CD4-positive, alpha-beta T cell (primary cell): Measurements from ENCODE around the gene FCRLB. TPM values are rescaled to one million over a fixed set of nuclear protein-coding genes. Genes with fewer than 3 reads are reported as not detected.

ENCODE experiments used
- ATAC-seq: fragments of 200-7000 bp; cut with Tn5 transposase; one replicate; pipeline ENCODE4 v1.10.0; 2022; ENCODE audit warnings: mild to moderate bottlenecking; ENCODE audit not compliant: poor library complexity
- CTCF ChIA-PET: fragments of 350-600 bp; sonication (Branson Sonifier 250); formaldehyde crosslinking; loops from one replicate; lab custom pipeline; 2021; ENCODE audit warnings: antibody characterized with exemption, inconsistent platforms; lab: Charles Lee
- POLR2A ChIA-PET: fragments of 350-600 bp; sonication (Branson Sonifier 250); formaldehyde crosslinking; loops from one replicate; lab custom pipeline; 2021; ENCODE audit warnings: antibody characterized with exemption, inconsistent platforms; lab: Charles Lee
- DNase-seq, 14 experiments: peaks; one replicate each; pipeline ENCODE4 v3.0.0-alpha.2; 2013 to 2020; ENCODE audit warnings: mixed read lengths in 2 of 14
- H3K27ac ChIP-seq, 2 donors: one replicate each; pipeline versions ENCODE4 v1.5.1 to v1.7.0; 2013; ENCODE audit warnings: low read length in 2 of 2, low read depth in 1 of 2, mild to moderate bottlenecking in 1 of 2
- H3K27me3 ChIP-seq, 2 experiments: 1 replicate in 1 of 2; 2 replicates in 1 of 2; pipeline versions ENCODE4 v1.6.1 to v1.7.0; 2013; ENCODE audit warnings: low read length in 2 of 2, control low read depth in 1 of 2, mild to moderate bottlenecking in 1 of 2, moderate library complexity in 1 of 2; ENCODE audit not compliant: insufficient read depth in 2 of 2, control insufficient read depth in 1 of 2
- H3K36me3 ChIP-seq: one replicate; pipeline ENCODE4 v1.6.1; 2013; ENCODE audit warnings: low read length, control low read depth; ENCODE audit not compliant: insufficient read depth
- H3K4me1 ChIP-seq: one replicate; pipeline ENCODE4 v1.6.1; 2013; ENCODE audit warnings: low read length, control low read depth; ENCODE audit not compliant: insufficient read depth
- H3K4me3 ChIP-seq: one replicate; pipeline ENCODE4 v1.5.1; 2013; ENCODE audit warnings: mild to moderate bottlenecking, low read length, moderate library complexity
- H3K9me3 ChIP-seq, 2 experiments: 1 replicate in 1 of 2; 2 replicates in 1 of 2; pipeline versions ENCODE4 v1.6.1 to v1.7.0; 2013; ENCODE audit warnings: low read length in 2 of 2, mild to moderate bottlenecking in 2 of 2, control low read depth in 1 of 2, moderate library complexity in 1 of 2; ENCODE audit not compliant: control insufficient read depth in 1 of 2, insufficient read depth in 1 of 2
- H3K27ac Mint-ChIP-seq: one replicate; pipeline ENCODE4 v1.8.0; 2020; ENCODE audit warnings: mixed read lengths
- H3K27me3 Mint-ChIP-seq: one replicate; pipeline ENCODE4 v1.8.0; 2021; ENCODE audit warnings: mixed read lengths
- H3K36me3 Mint-ChIP-seq: one replicate; pipeline ENCODE4 v1.8.0; 2021; ENCODE audit warnings: low read depth, mixed read lengths
- H3K4me1 Mint-ChIP-seq: one replicate; pipeline ENCODE4 v1.8.0; 2021; ENCODE audit warnings: low read depth, mixed read lengths
- H3K4me3 Mint-ChIP-seq: one replicate; pipeline ENCODE4 v1.8.0; 2020; ENCODE audit warnings: mild to moderate bottlenecking, mixed read lengths
- H3K9me3 Mint-ChIP-seq: one replicate; pipeline ENCODE4 v1.8.0; 2020; ENCODE audit warnings: mixed read lengths
- intact Hi-C, 2 experiments: fragments of 100-400 bp; cut with DNase I in 1 of 2; cut with micrococcal nuclease in 1 of 2; formaldehyde crosslinking; loops; one replicate each; pipeline versions ENCODE4 v1.15.1 to v1.9.0; 2023 to 2025; cut with DNase I, micrococcal nuclease
- total RNA-seq, 174 experiments: library from RNA in 2 of 174; stranded (reverse) in 2 of 174; gene quantifications; one replicate each; pipeline ENCODE4 v1.2.3 and lab custom pipeline; 2021 to 2026
- TF ChIP-seq, protein P1 (sequence below): fragments of 200-600 bp; IDR thresholded peaks from one replicate; pipeline ENCODE4 v1.8.0; 2022; ENCODE audit warnings: antibody characterized with exemption, mild to moderate bottlenecking

FCRLB gene
- total RNA-seq, 2 experiments from 2014 or later: 0.11 TPM; not detected in 1

DNA sequence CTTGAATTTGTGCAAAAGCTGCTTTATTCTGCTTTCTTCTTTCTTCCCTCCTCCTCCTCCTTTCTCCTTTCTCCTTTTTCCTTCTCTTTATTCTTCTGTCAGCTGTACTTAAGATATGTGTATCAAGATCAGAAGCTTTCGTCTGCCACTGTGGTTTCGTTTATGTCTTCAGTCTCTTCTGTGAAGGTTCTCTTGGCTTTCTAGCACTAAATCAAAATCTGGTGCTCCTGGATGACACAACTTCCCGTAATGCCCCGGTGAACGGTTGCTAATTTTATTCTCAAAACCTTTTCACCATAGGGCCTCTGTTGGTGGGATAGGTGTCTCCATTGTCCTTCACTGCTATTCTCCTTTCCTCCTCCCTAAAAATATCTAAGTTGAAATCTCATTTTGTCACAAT lies 49.8 kb downstream of the FCRLB start:
- TF ChIP-seq, protein P1, sequence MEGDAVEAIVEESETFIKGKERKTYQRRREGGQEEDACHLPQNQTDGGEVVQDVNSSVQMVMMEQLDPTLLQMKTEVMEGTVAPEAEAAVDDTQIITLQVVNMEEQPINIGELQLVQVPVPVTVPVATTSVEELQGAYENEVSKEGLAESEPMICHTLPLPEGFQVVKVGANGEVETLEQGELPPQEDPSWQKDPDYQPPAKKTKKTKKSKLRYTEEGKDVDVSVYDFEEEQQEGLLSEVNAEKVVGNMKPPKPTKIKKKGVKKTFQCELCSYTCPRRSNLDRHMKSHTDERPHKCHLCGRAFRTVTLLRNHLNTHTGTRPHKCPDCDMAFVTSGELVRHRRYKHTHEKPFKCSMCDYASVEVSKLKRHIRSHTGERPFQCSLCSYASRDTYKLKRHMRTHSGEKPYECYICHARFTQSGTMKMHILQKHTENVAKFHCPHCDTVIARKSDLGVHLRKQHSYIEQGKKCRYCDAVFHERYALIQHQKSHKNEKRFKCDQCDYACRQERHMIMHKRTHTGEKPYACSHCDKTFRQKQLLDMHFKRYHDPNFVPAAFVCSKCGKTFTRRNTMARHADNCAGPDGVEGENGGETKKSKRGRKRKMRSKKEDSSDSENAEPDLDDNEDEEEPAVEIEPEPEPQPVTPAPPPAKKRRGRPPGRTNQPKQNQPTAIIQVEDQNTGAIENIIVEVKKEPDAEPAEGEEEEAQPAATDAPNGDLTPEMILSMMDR: no peak
- peaks cover 13% of the 10 kb centered on the region for H3K36me3 Mint-ChIP-seq
- Histone ChIP-seq H3K9me3 (no peaks in the 10 kb centered on the region), H3K36me3 (no peaks in the 10 kb centered on the region), H3K4me1 (peaks cover 52% of the 10 kb centered on the region), H3K27me3 (no peaks in the 10 kb centered on the region), H3K27ac (peak overlapping the region; percentile 24 to 55), H3K4me3 (no peak overlapping the region)
- no peak overlapping the region for H3K27ac Mint-ChIP-seq
- CTCF ChIA-PET: interaction anchor here (0.7 kb wide), 1 partner anchor 18 kb away, joined by 3 read pairs; no protein-coding TSS in a partner anchor
- no peaks in the 10 kb centered on the region for H3K9me3 Mint-ChIP-seq
- no peak for ATAC-seq
- no peak overlapping the region for H3K4me3 Mint-ChIP-seq
- intact Hi-C loops: loop anchor here in 1 of 2 experiments (10.0 kb wide), 1 partner anchor 154 kb away; no protein-coding TSS in a partner anchor
- POLR2A ChIA-PET: interaction anchor here (0.7 to 1.6 kb wide), 2 partner anchors 21 to 139 kb away, joined by 4 to 7 read pairs; partner anchors contain the start of gene DUSP12
- peaks cover 23% of the 10 kb centered on the region for H3K4me1 Mint-ChIP-seq
- peak in 4 of 14 experiments; percentile 10 to 30 (median 22) for DNase-seq
- no peaks in the 10 kb centered on the region for H3K27me3 Mint-ChIP-seq

DNA sequence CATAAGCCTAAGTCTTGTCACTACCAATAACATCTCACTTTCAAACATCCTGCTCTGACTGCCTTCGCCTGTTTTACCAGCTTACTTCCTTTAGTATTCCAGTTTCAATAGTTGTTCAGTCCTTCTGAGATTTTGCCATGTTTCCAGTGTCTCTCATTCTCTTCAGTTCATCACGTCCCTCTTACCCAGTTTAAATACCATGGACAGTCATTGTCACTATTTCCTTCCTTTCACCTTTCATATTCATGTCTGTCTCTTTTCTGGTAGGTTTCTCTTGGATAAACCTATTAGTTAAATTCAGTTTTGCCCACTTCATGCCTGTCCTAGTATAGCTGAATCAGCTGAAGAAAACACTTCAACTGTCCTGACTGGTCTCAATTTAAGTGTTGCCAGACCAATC lies 50.6 kb downstream of the FCRLB start:
- TF ChIP-seq, protein P1: no peak
- H3K27me3 Mint-ChIP-seq: no peaks in the 10 kb centered on the region
- no peaks in the 10 kb centered on the region for H3K27me3 ChIP-seq
- ATAC-seq: no peak
- no peaks in the 10 kb centered on the region for H3K9me3 ChIP-seq
- no peaks in the 10 kb centered on the region for H3K36me3 ChIP-seq
- peaks cover 15% of the 10 kb centered on the region for H3K4me1 Mint-ChIP-seq
- intact Hi-C loops: loop anchor here in 1 of 2 experiments (10.0 kb wide), 1 partner anchor 153 kb away; no protein-coding TSS in a partner anchor
- no peak overlapping the region for H3K4me3 Mint-ChIP-seq
- H3K4me3 ChIP-seq: peak overlapping the region; percentile 1
- peak overlapping the region; percentile 24 to 55 for H3K27ac ChIP-seq
- no peak for DNase-seq
- ChIA-PET POLR2A (interaction anchor here (0.5 to 1.6 kb wide), 2 partner anchors 22 to 1879 kb away, joined by 3 to 7 read pairs; partner anchors contain the start of gene DUSP12), CTCF (interaction anchor here (0.7 kb wide), 1 partner anchor 17 kb away, joined by 3 read pairs; no protein-coding TSS in a partner anchor)
- peaks cover 55% of the 10 kb centered on the region for H3K4me1 ChIP-seq
- H3K27ac Mint-ChIP-seq: no peak overlapping the region
- no peaks in the 10 kb centered on the region for H3K9me3 Mint-ChIP-seq
- H3K36me3 Mint-ChIP-seq: peaks cover 5% of the 10 kb centered on the region

DNA sequence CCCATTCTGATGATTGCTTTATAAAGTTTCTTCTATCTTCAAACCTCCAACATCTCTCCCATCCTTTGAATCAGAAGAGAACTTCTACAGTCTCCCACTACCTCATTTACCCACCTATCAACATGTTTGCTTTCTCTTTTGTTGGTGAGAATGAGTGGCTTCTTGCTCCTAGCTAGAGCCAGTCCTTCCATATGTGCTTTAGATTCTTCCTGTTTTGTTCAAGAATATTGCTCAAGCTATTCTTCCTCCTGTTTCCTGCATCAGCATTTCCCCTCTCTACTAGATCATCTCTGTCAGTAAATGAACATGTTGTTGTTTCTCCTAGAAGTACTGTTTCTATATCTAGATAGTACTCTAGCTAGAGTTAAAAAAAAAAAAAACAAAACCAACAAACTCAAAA lies 51.1 kb downstream of the FCRLB start:
- Mint-ChIP-seq H3K9me3 (no peaks in the 10 kb centered on the region), H3K36me3 (peaks cover 4% of the 10 kb centered on the region), H3K4me1 (peaks cover 11% of the 10 kb centered on the region), H3K4me3 (no peak overlapping the region), H3K27me3 (no peaks in the 10 kb centered on the region), H3K27ac (no peak overlapping the region)
- peak overlapping the region; percentile 24 to 55 for H3K27ac ChIP-seq
- DNase-seq: peak in 2 of 14 experiments; percentile 19 to 26
- ATAC-seq: peak; percentile 37
- POLR2A ChIA-PET: interaction anchor here (0.5 to 1.6 kb wide), 4 partner anchors 20 to 1880 kb away, joined by 3 to 7 read pairs (median 4); partner anchors contain the start of gene DUSP12
- H3K4me1 ChIP-seq: peaks cover 54% of the 10 kb centered on the region
- no peaks in the 10 kb centered on the region for H3K36me3 ChIP-seq
- no peaks in the 10 kb centered on the region for H3K27me3 ChIP-seq
- H3K9me3 ChIP-seq: no peaks in the 10 kb centered on the region
- TF ChIP-seq, protein P1: no peak
- peak overlapping the region; percentile 1 for H3K4me3 ChIP-seq
- intact Hi-C loops: loop anchor here in 1 of 2 experiments (10.0 kb wide), 1 partner anchor 152 kb away; no protein-coding TSS in a partner anchor
- CTCF ChIA-PET: no interaction called here
